DND-41 (cell line): ENCODE data around the gene LAMB4.

Experiments
- ATAC-seq: fragments of 200-7000 bp; cut with Tn5 transposase; 3 replicates; pipeline ENCODE4 v1.9.1; 2021; ENCODE audit warnings: low read depth; ENCODE audit not compliant: insufficient read depth
- DNase-seq: peaks from one replicate; pipeline ENCODE4 v3.0.0-alpha.2; 2020
- H2AFZ ChIP-seq: 2 replicates; pipeline ENCODE4 v1.6.0; 2012; ENCODE audit warnings: low read depth, low read length
- H3K27ac ChIP-seq: 2 replicates; pipeline ENCODE4 v1.5.1; 2012; ENCODE audit warnings: low read length, inconsistent platforms
- H3K27me3 ChIP-seq: fragments of 200-600 bp; sonication (generic); 2 replicates; pipeline ENCODE4 v1.6.0; 2012; ENCODE audit warnings: low read length, mild to moderate bottlenecking, inconsistent platforms; ENCODE audit not compliant: insufficient read depth, poor library complexity
- H3K36me3 ChIP-seq: 2 replicates; pipeline ENCODE4 v1.5.1; 2012; ENCODE audit warnings: low read length, inconsistent platforms; ENCODE audit not compliant: insufficient read depth
- H3K4me1 ChIP-seq: 2 replicates; pipeline ENCODE4 v1.5.1; 2012; ENCODE audit warnings: mild to moderate bottlenecking, low read length; ENCODE audit not compliant: insufficient read depth
- H3K4me2 ChIP-seq: 2 replicates; pipeline ENCODE4 v1.6.0; 2012; ENCODE audit warnings: mild to moderate bottlenecking, moderate library complexity, low read length, inconsistent platforms; ENCODE audit not compliant: insufficient read depth
- H3K4me3 ChIP-seq, 2 experiments: fragments of 200-600 bp in 1 of 2; shearing (Covaris generic) in 1 of 2; 2 replicates each; pipeline ENCODE4 v1.5.1; 2012 to 2016; ENCODE audit warnings: inconsistent platforms in 2 of 2, low read length in 2 of 2, mild to moderate bottlenecking in 2 of 2, low read depth in 1 of 2, moderate library complexity in 1 of 2
- H3K79me2 ChIP-seq: 2 replicates; pipeline ENCODE4 v1.6.0; 2012; ENCODE audit warnings: low read length, inconsistent platforms; ENCODE audit not compliant: insufficient read depth
- H3K9ac ChIP-seq: 2 replicates; pipeline ENCODE4 v1.6.0; 2012; ENCODE audit warnings: low read depth, mild to moderate bottlenecking, inconsistent platforms, low read length, moderate library complexity
- H3K9me3 ChIP-seq: 2 replicates; pipeline ENCODE4 v1.5.1; 2012; ENCODE audit warnings: low read length, moderate library complexity, mild to moderate bottlenecking, inconsistent platforms; ENCODE audit not compliant: insufficient read depth, severe bottlenecking
- H4K20me1 ChIP-seq: 2 replicates; pipeline ENCODE4 v1.6.0; 2012; ENCODE audit warnings: low read length; ENCODE audit not compliant: insufficient read depth
- CTCF ChIP-seq: IDR thresholded peaks from 2 replicates; pipeline ENCODE4 v1.5.1; 2012; ENCODE audit warnings: borderline replicate concordance, low read length, moderate library complexity, mild to moderate bottlenecking; ENCODE audit not compliant: poor library complexity, severe bottlenecking; ENCODE audit errors: extremely low read depth
- EZH2 ChIP-seq: IDR thresholded peaks from 3 replicates; pipeline ENCODE4 v1.6.1; 2012; ENCODE audit warnings: borderline replicate concordance, low read depth, mild to moderate bottlenecking, moderate library complexity, low read length, inconsistent platforms; ENCODE audit not compliant: severe bottlenecking

The LAMB4 gene

GRCh38 chr7:107993891-107994291 is 136.3 kb downstream of the LAMB4 start:
- H4K20me1 ChIP-seq = no peaks in the 10 kb centered on the region
- no peak overlapping the region for H3K27ac ChIP-seq
- no peak overlapping the region for H3K9ac ChIP-seq
- H3K9me3 ChIP-seq = no peaks in the 10 kb centered on the region
- no peak for TF ChIP-seq EZH2
- no peak for TF ChIP-seq CTCF
- ATAC-seq (no peak), DNase-seq (no peak)
- no peak overlapping the region for H2AFZ ChIP-seq
- peaks cover 4% of the 10 kb centered on the region for H3K27me3 ChIP-seq
- H3K4me3 ChIP-seq = no peak overlapping the region
- no peaks in the 10 kb centered on the region for H3K36me3 ChIP-seq
- H3K79me2 ChIP-seq = no peaks in the 10 kb centered on the region
- H3K4me2 ChIP-seq = no peak overlapping the region
- H3K4me1 ChIP-seq = no peaks in the 10 kb centered on the region

- Histone ChIP-seq H3K36me3 (no peaks in the 10 kb centered on the region), H3K79me2 (no peaks in the 10 kb centered on the region), H3K9me3 (no peaks in the 10 kb centered on the region), H3K27me3 (peaks cover 3% of the 10 kb centered on the region), H4K20me1 (no peaks in the 10 kb centered on the region), H3K4me3 (no peak overlapping the region), H2AFZ (no peak overlapping the region), H3K4me2 (no peak overlapping the region), H3K27ac (no peak overlapping the region), H3K9ac (no peak overlapping the region), H3K4me1 (no peaks in the 10 kb centered on the region)
- ATAC-seq = no peak
- TF ChIP-seq CTCF = no peak
- no peak for TF ChIP-seq EZH2
- no peak for DNase-seq
These were observed 140.4 kb downstream of the LAMB4 start for GRCh38 chr7:107989618-107990373.

- no peaks in the 10 kb centered on the region for H3K27me3 ChIP-seq
- TF ChIP-seq EZH2 (no peak), CTCF (peak; percentile 18)
- H3K9ac ChIP-seq = no peak overlapping the region
- H3K4me3 ChIP-seq = no peak overlapping the region
- H3K4me2 ChIP-seq = no peak overlapping the region
- DNase-seq (no peak), ATAC-seq (no peak)
- H4K20me1 ChIP-seq = no peaks in the 10 kb centered on the region
- H3K9me3 ChIP-seq = no peaks in the 10 kb centered on the region
- H3K27ac ChIP-seq = no peak overlapping the region
- H3K36me3 ChIP-seq = no peaks in the 10 kb centered on the region
- H3K79me2 ChIP-seq = no peaks in the 10 kb centered on the region
- H2AFZ ChIP-seq = no peak overlapping the region
- no peaks in the 10 kb centered on the region for H3K4me1 ChIP-seq
These were observed 147.2 kb downstream of the LAMB4 start for GRCh38 chr7:107982918-107983389.
